H1 (cell line): ENCODE data around the gene DTNB. TPM values are rescaled to one million over a fixed set of nuclear protein-coding genes. Genes with fewer than 3 reads are reported as not detected.

Experiments used
- BACH1 ChIP-seq: IDR thresholded peaks from 2 replicates; pipeline ENCODE4 v1.6.1; 2012; ENCODE audit warnings: low read length, improper control_type of control experiment
- CTBP2 ChIP-seq: IDR thresholded peaks from 2 replicates; pipeline ENCODE4 v1.7.0; 2011; ENCODE audit warnings: borderline replicate concordance, mild to moderate bottlenecking, moderate library complexity, mixed read lengths, low read length; ENCODE audit not compliant: insufficient read depth, insufficient read length
- EGR1 ChIP-seq: IDR thresholded peaks from 2 replicates; pipeline ENCODE4 v1.6.1; 2011; ENCODE audit warnings: low read depth, low read length, borderline replicate concordance
- POLR2AphosphoS5 ChIP-seq: IDR thresholded peaks from 2 replicates; pipeline ENCODE4 v1.6.1; 2011; ENCODE audit warnings: low read depth, low read length
- SP1 ChIP-seq: IDR thresholded peaks from 2 replicates; pipeline ENCODE4 v1.6.1; 2011; ENCODE audit warnings: low read depth, low read length
- SP4 ChIP-seq: IDR thresholded peaks from 2 replicates; pipeline ENCODE4 v1.6.1; 2012; ENCODE audit warnings: low read length, inconsistent platforms
- TCF12 ChIP-seq: IDR thresholded peaks from 2 replicates; pipeline ENCODE4 v1.6.1; 2011; ENCODE audit warnings: low read depth, mild to moderate bottlenecking, low read length
- polyA plus RNA-seq, 7 experiments: library from polyadenylated mRNA; depleted of rRNA in 3 of 7; stranded (reverse) in 5 of 7; unstranded in 2 of 7; fragments of >200 nt in 5 of 7; fragments of 200-250 nt in 2 of 7; gene quantifications; 1 replicate in 5 of 7; 2 replicates in 1 of 7; 4 replicates in 1 of 7; pipeline versions ENCODE4 v1.2.1 to v1.2.3, GENCODE V29; 2011 to 2013; ENCODE audit warnings: missing spikeins in 2 of 7, mixed read lengths in 2 of 7
- total RNA-seq: library from RNA; stranded (reverse); fragmentation: NEBNext Ultra II Directional; extraction: Animal tissue kit (Norgen Biotek cat#: 25700); gene quantifications from 2 replicates; pipeline ENCODE4 v1.2.1, GENCODE V29; 2021

Gene DTNB
- total and polyA plus RNA-seq, 2 of the 8 experiments (the other 6 are each of a cell fraction or from before 2014, with no cell fraction given), result 39.6 to 49.5 TPM

- TF ChIP-seq EGR1 (no peak), BACH1 (no peak), SP4 (no peak), SP1 (no peak), CTBP2 (no peak), TCF12 (no peak), POLR2AphosphoS5 (no peak)
Measured at GRCh38 chr2:25369439-25369838, 303.9 kb downstream of the DTNB start (continued).
